ENCODE data around the gene HLA-DQA1.
"Not testable (repeated sequence)": the region's sequence is repeated elsewhere in the genome, so short reads cannot be mapped to it uniquely, and the experiment has no call there.

HLA-DQA1 gene

DNA sequence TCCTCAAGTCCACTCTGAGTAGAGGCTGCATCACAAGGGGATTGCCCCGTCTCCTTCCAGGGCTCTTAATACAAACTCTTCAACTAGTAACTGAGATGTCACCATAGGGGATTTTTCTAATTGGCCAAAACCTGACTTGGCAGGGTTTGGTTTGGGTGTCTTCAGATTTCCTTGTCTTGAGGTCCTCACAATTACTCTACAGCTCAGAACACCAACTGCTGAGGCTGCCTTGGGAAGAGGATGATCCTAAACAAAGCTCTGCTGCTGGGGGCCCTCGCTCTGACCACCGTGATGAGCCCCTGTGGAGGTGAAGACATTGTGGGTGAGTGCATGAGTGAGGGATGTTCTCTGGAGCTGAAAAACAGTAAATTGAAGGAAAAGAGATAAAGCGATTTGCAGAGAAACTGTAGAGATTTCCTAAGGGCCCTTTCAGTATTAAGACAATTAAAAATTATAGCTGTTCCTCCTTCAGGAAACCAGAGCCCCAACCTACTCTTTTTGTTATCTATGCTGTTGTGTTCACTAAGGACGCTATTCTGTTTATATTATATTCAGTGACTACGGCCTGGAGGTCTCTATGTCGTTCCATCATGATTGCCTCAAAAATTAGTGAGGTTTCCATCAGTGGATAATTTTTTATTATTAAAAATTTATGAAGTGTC, at the start of gene HLA-DQA1:
Gene HLA-DQA1 (plus strand): TSS at position 188 of the 662 bp plus-strand sequence. CDS start 53 bp downstream, at position 241.
- DNase-seq = no peak

DNA sequence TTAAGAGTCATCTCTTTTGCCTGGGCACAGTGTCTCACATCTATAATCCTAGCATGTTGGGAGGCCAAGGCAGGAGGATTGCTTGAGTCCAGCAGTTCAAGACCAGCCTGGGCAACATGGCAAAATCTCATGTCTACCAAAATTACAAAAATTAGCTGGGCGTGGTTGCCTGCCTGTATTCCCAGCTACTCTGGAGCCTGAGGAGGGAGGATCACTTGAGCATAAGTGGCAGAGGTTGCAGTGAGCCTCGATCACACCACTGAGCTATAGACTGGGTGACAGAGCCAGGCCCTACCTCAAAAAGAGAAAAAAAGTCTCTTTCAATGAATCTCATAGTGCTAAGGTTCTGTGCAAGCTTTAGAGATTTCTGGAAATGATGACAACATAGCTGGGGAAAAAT, 49.0 kb upstream of the HLA-DQA1 start:
- DNase-seq = no peak

DNA sequence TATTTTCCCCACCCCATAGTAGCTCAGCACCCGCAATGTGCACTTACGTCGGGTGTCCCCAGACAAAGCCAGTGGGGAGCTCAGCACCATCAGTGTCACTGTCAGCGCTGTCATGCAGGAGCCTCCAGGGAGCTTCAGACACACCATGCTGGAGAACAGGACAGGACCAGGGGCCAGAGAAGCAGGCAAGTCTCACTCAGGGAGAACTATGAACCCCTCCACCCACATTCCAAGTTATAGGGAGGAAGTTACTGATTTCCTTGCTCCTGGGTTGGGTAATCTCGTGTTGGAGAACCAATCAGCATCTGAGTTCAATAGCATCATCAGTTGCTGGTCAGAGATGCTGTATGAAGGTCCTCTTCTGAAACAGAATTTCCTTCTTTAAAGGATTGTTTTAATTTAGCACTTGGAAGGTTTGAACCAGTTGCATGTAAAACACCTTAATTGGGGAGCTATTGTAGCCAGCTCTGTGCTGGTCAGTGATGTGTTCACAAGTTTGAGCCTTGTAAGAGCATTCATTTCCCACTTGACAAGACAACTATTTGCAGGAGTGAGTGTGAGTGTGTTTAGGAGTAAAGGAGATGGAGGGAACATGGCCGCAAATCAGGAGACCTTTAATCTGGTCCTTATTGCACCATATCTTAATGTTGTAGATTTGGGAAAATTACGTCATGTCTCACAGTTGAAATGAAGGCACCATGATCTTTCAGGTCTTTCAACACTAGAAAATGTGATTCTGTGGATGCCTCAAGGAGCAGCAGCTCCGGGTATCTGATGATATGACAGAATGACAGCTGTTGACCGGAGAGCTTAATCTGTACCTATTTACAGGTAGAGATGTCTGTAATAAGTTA, 47.4 kb upstream of the HLA-DQA1 start, which contains the start of gene HLA-DRB1:
Gene HLA-DRB1 (minus strand): TSS at position 253 of the 854 bp plus-strand sequence. CDS start 106 bp downstream, at position 147.
- DNase-seq = peak; percentile 68

DNA sequence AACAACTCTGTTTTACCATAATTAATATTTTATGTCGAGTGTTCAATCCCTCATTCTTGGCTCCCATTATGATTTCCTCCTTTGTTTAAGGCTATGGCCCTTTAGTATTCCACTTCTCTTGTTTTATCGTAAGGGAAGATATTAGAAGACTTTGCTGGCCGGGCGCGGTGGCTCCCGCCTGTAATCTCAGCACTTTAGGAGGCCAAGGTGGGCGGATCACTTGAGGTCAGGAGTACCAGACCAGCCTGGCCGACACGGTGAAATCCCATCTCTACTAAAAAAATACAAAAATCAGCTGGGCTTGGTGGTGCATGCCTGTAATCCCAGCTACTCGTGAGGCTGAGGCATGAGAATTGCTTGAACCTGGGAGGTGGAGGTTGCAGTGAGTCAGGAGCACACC, 46.5 kb upstream of the HLA-DQA1 start:
- DNase-seq = not testable (repeated sequence)

DNA sequence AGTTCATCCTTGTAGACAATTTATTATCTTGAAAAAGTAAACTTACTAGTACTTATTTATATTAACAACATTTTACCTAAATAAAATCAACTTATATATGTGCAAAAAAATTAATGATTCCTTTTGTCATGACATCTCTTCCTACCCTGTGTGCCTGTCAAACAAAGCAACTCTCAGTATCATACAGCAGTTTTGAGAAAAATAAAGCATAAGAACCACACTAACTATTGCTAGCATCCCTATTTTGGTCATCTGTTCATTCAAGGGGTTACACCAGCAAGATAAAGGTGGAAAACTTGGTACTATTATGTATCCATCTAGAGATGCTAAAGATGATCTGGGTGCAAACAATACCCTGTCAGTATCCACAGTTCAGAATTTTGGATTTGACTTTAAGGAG, 40.2 kb upstream of the HLA-DQA1 start:
- DNase-seq = no peak

DNA sequence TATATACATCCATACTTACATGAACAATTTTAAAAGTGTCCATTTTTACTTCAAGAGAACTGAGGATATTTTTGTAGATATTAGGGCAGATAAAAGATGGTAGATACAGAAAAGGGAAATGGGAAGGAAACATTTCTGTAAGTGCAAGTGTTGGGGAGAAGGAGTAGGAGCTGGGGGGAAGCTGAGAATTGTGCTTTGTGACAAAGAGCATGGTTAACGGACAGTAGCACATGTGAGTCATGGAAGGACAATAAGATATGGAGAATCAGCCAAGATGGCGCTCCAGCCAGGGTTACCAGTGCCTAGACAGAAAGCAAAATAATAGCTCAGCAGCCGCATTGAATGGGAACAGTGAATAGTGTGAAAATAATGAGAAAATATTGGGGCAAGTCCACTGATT, 34.8 kb upstream of the HLA-DQA1 start:
- DNase-seq = no peak

DNA sequence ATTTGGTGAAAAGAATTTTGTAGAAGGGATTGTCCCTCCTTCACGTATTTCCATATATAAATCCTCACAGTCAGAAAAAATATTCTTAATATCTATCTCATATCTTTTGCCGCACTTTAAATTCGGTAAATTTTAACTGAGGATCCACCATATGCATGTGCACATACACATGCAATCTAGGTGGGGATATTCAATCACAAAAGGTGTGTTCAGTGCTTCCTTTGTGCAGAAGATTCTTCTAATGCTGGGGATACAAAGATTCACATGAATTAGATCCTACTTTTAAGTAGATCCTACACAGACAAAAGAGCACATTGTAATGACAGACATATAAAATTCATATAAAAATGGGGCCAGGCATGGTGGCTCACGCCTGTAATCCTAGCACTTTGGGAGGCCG, 34.0 kb upstream of the HLA-DQA1 start:
- no peak for DNase-seq

DNA sequence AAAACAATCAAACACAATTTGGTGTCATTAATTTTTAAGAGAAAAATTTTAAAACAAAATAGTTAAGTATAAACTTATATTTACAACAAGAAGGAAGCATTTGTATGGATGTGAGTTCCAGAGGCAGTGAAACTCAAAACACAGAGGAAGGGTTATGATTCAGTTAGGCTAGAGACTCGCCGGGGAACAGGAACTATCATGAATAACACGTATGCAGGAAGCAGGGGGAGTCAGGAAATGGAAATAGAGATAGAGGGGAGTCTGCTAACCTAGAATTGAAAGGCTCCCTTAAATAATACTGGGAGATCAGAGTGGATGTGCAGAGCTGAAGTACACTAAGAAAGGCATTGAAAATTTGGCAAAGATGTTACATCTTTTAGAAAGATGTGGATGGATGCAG, 33.3 kb upstream of the HLA-DQA1 start:
- DNase-seq = no peak

DNA sequence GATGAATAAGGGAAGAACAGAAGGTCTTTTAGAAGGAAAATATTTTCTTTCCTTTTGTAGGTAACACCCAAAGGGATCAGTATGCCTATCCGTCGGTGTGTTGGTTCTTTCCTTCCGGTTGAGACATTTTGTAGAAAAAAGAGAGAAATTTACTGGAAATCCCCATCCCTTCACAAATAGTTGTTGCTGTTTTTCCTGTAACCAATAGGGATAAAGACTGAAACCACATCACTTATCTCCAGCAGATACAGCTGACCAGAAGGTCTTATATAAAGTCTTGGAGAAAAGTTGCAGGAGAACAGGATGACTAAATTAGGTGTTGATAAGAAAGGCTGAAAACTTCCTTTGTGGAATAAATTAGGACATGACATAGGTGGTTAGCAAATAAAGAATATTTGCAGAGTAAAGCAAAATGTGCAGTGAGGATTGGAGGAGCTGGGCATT, 32.8 kb upstream of the HLA-DQA1 start:
- no peak for DNase-seq

DNA sequence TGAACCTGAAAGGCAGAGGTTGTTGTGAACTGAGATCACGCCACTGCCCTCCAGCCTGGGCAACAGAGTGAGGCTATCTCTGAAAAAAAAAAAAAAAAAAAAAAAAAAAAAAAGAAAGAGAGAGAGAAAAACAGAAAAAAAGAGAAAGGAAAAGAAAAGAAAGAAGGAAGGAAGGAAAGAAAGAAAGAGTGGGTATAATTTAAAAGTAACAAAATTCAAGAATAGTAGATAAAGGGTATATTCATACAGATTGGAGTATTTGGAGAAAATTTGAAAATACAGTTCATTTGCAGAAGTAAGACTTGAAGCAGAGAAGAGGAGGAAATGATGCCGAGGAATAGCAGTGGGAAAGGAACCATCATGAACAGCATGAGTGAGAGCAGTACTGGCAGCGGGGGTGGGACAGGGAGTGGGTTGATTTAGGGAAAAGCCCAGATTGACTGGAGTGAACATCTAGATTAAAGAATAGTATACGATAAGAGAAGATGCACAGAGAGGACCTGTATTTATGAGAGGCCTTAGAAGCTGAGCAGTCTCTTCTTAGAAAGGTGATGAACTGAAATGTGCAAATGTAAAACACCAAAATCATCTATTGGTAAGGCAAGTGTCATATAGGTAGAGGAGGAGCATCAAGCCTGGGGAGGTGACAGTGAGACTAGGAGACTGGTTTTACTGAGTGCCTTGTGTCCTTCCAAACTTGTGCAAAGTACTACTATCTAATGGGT, 29.8 kb upstream of the HLA-DQA1 start:
- DNase-seq = no peak

DNA sequence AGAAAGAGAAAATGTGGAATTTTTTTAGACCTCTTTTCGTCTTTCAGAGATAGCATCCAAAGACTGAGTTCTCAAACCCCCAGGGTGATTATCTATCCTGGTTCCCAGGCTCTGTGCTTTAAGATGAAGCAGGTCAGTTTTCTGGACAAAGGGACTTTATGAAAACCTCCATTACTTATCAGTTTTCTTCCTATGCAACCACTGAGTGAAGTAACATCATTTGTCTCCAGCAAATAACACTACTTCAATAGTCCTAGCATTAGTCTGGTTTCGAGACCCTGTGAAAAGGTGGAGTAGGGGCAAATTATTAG, 29.3 kb upstream of the HLA-DQA1 start:
- no peak for DNase-seq

DNA sequence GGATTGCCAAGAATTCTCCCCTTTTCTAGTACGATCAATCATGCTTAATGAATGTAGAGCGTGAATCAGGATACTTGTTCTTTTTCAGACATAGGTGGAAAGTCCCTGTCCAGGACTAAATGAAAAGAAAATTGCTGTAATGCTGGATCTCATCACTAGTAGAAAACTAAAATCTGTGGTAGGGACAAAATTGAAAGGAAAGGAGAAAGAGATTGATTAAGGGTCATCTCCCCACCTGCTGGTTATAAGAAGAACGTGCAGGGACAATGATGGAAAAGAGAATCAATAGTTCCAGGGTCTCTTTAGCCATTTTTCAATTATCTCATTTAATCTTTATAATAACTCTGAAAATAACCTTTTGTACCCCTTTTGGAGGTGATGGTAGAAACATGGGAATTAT, 28.8 kb upstream of the HLA-DQA1 start:
- DNase-seq = no peak

DNA sequence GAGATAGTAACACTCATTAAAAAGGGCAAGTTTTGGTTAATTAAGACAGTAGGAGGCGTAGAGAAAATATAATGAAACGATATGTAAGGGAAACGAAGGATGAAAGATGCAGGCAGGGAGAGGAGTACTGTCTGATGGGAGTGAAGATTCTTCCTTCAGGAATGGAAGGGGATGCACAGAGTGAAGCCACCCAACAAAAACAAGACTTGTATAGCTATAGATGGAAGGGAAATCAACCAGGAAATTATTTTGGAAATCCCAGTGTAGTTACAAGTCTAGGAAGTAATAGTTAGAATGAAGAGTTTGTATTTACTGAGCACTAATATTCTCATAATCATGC, 27.8 kb upstream of the HLA-DQA1 start:
- DNase-seq = no peak

DNA sequence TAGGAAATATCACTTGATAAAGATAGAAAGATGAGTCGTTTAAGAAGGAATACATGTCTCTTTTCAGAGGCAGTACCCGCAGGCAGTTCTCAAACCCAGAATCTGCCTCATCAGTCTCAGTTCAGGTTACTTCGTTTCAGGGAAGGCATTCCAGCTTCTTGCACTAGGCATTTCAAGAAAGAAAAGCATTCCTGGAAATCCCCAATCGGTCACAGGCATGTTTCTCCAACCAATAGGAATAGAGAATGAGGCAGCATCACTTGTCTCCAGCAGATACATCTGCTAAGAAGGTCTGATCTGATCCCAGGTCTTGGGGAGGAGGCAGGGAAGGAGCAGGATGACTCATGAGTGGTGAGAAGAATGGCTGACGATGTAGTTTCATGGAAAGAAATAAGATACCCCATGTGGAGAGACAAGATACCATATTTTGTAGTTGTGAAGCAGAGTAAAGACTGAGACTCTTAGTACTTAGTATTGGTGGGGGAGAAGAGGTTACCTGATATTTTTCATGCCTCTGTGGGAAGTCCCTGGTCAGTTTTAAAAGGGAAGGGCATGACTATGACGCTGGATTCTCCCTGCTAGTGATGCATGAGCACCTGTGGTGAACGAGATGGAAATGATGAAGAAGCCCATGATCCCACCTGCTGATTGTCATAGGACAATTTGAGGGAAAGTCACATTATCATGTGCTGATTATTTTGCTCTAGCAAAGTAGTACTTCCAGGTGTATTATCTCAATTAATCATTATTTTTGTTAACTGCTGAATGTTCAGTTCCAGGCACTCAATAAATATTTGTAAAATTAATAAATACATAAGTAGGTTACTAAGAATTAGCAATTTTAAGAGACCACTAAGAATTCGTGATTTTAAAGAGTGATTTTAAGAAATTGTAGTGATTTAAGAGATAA, 27.2 kb upstream of the HLA-DQA1 start:
- peak; percentile 74 for DNase-seq

DNA sequence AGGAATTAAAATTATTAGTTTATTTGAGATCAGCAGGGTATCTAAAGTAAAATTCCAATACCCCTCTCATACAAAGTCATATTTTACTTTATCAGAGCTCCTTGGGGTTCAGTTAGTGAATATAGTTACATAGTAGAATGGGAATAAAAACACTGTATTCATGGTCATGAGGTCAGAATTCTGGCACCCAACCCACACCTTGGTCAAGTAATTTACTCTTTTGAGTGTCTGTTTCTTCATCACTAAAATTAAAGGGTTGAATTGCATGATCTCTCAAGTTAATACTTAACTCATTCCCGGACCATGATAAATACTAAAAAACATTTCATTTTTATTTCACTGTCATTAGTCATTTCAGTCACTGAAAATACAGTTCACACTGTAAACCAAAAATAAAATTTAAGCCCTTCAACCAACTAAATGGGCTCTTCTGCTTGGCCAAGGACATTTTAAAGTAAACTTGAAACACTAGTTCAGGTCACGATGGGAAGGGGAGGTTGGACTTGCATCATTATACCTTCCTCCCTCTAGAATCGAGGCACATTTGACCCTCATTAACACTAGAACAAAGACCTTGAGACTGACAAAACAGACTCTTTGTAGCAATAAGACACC, 26.4 kb upstream of the HLA-DQA1 start:
- DNase-seq = no peak

DNA sequence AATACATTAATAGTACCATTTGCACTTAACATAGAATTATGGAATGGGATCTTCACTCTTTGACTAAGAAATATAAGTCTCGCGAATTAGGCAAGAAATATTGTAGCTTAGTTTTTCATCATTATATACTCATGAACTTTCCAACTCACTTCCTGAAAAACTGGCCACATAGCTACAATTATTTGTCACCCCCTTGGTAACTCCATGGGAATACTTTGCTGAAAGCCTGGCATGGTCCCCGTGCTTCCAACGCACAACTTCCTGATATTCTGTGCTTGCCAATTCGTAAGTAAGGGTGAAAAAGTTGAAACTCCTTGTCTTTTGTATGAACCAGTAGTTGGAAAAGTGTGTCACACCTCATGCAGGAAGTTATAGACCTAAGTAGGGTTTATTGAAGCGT, 23.7 kb upstream of the HLA-DQA1 start:
- no peak for DNase-seq

DNA sequence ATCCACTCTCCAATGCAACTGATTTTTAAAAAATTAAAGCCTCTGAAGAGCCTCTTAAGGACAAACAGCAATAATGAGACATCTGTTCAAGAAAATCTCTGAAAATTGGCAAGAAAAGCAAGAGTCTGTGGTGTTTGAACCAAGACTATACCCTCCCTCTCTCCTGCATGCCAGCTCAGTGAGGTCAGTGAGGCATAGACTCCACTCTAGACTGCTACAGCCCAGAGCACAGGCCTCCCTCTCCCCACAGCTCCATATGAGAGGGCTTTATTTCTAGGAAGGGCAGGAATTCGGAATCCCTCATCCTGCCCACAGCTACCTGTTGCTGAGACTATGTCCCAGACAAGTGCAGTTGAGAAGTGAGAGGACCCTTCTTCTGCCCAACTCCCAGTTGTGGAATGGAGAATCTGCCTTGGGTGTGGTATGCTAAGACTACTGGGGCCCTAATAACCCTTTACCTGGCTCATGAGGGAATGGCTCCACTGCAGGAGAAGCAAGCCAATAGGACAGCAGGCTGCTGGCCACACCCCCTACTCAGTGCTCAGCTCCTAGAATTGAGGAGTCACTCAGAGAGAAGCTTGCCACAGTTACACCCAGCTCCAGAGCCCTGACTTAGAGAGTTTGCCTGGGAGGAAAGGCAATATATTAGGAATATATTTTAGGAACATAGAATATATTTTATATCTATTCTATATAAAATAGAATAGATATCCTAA, 22.7 kb upstream of the HLA-DQA1 start:
- no peak for DNase-seq

DNA sequence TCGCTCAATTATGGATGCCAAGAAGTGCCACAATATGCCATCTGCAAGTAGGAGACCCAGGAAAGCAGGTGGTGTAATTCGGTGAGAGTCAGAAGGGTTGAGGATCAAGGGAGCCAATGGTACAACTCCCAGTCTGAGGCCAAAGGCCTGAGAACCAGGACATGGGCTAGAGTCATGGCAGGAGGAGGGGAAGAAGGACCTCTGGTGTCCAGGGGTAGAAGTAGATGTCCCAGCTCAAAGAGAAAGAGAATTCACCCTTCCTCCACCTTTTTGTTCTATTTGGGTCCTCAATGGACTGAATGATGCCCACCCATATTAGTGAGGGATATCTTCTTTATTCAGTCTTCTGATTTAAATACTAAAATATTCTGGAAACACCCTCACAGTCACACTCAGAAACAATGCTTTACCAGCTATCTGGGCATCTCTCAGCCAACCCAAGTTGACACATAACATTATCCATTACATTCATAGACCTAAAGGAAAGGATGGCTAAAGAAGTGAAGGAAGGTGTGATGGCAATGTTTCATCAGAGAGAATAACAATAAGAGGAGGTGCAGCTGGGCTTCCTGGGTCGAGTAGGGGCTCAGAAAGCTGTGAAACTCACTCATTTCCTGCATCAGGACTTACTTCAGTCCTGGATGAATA, 21.2 kb upstream of the HLA-DQA1 start:
- DNase-seq = no peak

DNA sequence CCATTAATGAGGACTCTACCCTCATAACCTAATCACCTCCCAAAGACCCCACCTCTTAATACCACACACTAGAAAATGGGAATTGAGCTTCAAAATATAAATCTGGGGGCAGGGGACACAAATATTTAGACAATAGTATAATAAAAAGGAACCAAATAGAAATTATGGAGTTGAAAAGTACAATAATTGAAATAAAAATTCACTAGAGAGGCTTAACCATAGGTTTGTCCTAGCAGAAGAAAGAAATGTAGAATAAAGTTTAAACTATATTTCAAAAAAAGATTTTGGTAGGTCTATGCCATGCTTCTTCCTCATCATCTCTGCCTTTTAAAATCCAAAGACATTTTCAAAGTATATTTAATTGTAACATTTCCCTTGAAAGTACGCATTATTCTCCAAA, 19.5 kb upstream of the HLA-DQA1 start:
- DNase-seq = no peak

DNA sequence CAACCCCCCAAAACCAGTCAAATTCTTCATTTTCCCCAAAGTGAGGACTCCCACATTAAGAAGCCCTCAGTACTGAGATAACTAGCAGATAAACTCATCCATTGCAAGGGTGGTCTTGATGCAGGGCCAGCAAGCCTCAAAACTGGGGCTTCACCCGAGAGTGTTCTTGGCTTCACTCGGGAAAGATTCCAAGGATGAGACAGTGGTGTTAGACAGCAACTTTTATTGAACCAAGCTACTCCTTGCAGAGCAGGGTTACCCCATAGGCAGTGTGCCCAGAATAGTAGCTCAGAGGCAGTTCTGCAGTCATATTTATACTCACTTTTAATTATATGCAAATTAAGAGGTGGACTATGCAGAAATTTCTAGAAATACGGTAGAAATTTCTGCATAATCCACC, 15.8 kb upstream of the HLA-DQA1 start:
- no peak for DNase-seq

All from activated effector memory CD4-positive, alpha-beta T cell treated with anti-CD3 and anti-CD28 coated beads, Interleukin-2, amount 50 U/mL, for 16 hours (primary cell).